Suprapubic skin (tissue), 4 donors: ENCODE measurements around the gene NARF. TPM values are rescaled to one million over a fixed set of nuclear protein-coding genes. Genes with fewer than 3 reads are reported as not detected.
"Not testable (repeated sequence)": the region's sequence is repeated elsewhere in the genome, so short reads cannot be mapped to it uniquely, and the experiment has no call there.

Source experiments
- DNase-seq, 2 donors: peaks; one replicate each; pipeline ENCODE4 v3.0.0-alpha.2; 2019; ENCODE audit warnings: low spot score in 2 of 2
- H3K27ac ChIP-seq: fragments of 200-600 bp; sonication (generic); one replicate; pipeline ENCODE4 v1.5.1; 2019
- H3K27me3 ChIP-seq: fragments of 200-600 bp; sonication (generic); one replicate; pipeline ENCODE4 v1.5.1; 2019
- H3K36me3 ChIP-seq: fragments of 200-600 bp; sonication (generic); one replicate; pipeline ENCODE4 v1.5.1; 2019
- H3K4me1 ChIP-seq: fragments of 200-600 bp; sonication (generic); one replicate; pipeline ENCODE4 v1.5.1; 2019
- H3K4me3 ChIP-seq: fragments of 200-600 bp; sonication (generic); one replicate; pipeline ENCODE4 v1.5.1; 2019; ENCODE audit warnings: mild to moderate bottlenecking
- H3K9me3 ChIP-seq: fragments of 200-600 bp; sonication (generic); one replicate; pipeline ENCODE4 v1.5.1; 2019
- CTCF ChIP-seq, 2 donors: fragments of 200-600 bp in 1 of 2; fragments of 450-650 bp in 1 of 2; sonication (generic) in 1 of 2; IDR thresholded peaks; one replicate each; pipeline ENCODE4 v1.5.1; 2016 to 2019; ENCODE audit warnings: antibody characterized with exemption in 2 of 2, mild to moderate bottlenecking in 1 of 2, moderate library complexity in 1 of 2
- EP300 ChIP-seq: sonication (generic); formaldehyde crosslinking; IDR thresholded peaks from one replicate; pipeline ENCODE4 v1.6.1; 2017; ENCODE audit warnings: antibody characterized with exemption
- POLR2A ChIP-seq, 2 donors: fragments of 450-650 bp; IDR thresholded peaks; one replicate each; pipeline ENCODE4 v1.6.1; 2017; ENCODE audit warnings: antibody characterized with exemption in 2 of 2, mild to moderate bottlenecking in 2 of 2, moderate library complexity in 2 of 2
- POLR2AphosphoS5 ChIP-seq, 3 donors: sonication (generic); formaldehyde crosslinking; IDR thresholded peaks; one replicate each; pipeline ENCODE4 v1.6.1; 2017; ENCODE audit warnings: antibody characterized with exemption in 3 of 3
- WGBS: methylation state at CpG from one replicate; pipeline ENCODE4 v1.1.5; 2018; 5-methylcytosine and 5-hydroxymethylcytosine counted together
- total RNA-seq, 4 donors: library from RNA; depleted of rRNA; stranded (reverse); fragments of >200 nt; gene quantifications; one replicate each; pipeline ENCODE4 v1.1.0, GENCODE V29; 2016

The NARF gene
- total RNA-seq = 100 to 1,000 TPM in 1 of 4 donors, 10 to 100 TPM in 3; 37.6 to 105 (median 44.7) TPM

DNA sequence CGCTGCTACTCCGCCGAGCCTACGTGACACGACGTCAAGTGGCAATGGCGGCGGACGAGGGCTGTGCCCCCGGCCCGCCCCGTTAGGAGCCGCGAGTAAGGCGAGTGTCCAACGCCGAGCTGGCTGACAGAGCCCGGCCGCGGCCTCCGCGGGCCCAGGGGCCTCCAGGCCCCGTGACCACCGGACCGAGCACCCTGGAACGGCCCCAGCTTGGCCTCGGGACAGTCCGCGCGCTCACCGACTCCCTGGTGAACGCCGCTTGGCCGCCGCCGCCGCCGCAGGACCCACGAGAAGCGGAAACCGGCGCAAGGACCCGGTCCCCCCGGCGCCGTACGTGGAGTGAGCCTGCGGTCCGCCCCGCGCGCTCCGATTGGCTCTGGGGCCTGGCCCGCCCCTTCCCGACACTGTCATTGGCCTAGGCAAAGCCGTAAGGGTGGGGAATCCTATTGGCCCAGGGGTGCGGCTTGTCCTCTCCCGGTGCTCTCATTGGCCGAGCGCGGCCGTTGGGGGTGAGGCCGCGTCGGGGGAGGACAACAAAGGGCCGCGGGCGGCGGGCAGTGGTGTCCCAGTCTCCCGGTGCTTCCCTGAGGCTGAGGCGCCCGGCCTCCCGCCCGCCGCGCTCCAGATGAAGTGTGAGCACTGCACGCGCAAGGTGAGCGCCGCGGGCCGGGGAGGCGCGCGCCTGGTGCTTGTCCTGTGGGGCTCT, at the start of gene NARF:
Gene NARF, plus strand, starts transcription at position 563 of the 706 bp plus-strand sequence. Its CDS starts 63 bp downstream, at position 626.
- Histone ChIP-seq H3K9me3 (no peaks in the 10 kb centered on the region), H3K4me3 (peak within 1 kb of the TSS; percentile 79), H3K27ac (peak within 1 kb of the TSS; percentile 100), H3K27me3 (no peaks in the 10 kb centered on the region), H3K36me3 (peaks cover 32% of the 10 kb centered on the region), H3K4me1 (peaks cover 27% of the 10 kb centered on the region)
- TF ChIP-seq POLR2AphosphoS5 (IDR thresholded peaks at IDR 0.05) (peak; percentile 48 to 97 (median 87)), POLR2A (IDR thresholded peaks at IDR 0.05) (peak; percentile 97), EP300 (no peak), CTCF (IDR thresholded peaks at IDR 0.05) (no peak)
- DNase-seq = peak; percentile 99
- 0% methylated on average over 9 of the region's 85 CpGs for WGBS

DNA sequence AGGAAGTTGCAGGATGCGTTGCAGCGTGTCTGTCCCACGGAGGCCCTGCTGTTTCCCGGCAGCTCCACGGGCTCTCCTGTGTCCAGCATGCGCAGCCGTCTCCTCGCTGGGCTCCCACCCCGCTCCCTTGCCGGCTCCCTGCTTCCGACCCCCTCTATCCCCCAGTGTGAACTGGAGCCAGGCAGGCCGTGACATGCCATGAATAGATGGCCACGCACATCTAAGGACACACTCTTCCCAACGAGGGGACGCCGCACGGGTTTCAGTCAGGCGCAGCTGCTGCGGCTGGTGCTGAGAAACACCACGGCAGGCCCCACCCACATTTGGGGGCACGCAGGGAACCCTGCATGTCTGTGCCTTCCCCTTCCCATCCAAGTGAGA, 49.6 kb upstream of the NARF start:
- no peaks in the 10 kb centered on the region for H3K4me1 ChIP-seq
- no peaks in the 10 kb centered on the region for H3K27me3 ChIP-seq
- 97% methylated on average over 18 of the region's 21 CpGs for WGBS
- peaks cover 29% of the 10 kb centered on the region for H3K36me3 ChIP-seq
- H3K27ac ChIP-seq = no peak overlapping the region
- H3K9me3 ChIP-seq = no peaks in the 10 kb centered on the region
- no peak overlapping the region for H3K4me3 ChIP-seq
- DNase-seq = no peak
- TF ChIP-seq EP300 (no peak), POLR2AphosphoS5 (IDR thresholded peaks at IDR 0.05) (no peak), POLR2A (IDR thresholded peaks at IDR 0.05) (no peak), CTCF (IDR thresholded peaks at IDR 0.05) (no peak)

- no peak overlapping the region for H3K4me3 ChIP-seq
- DNase-seq = no peak
- peaks cover 8% of the 10 kb centered on the region for H3K4me1 ChIP-seq
- no peaks in the 10 kb centered on the region for H3K9me3 ChIP-seq
- 91% methylated on average over 13 of the region's 14 CpGs for WGBS
- peaks cover 21% of the 10 kb centered on the region for H3K36me3 ChIP-seq
- no peak for TF ChIP-seq POLR2AphosphoS5 (IDR thresholded peaks at IDR 0.05)
- TF ChIP-seq CTCF (IDR thresholded peaks at IDR 0.05) = no peak
- TF ChIP-seq EP300 = no peak
- no peak for TF ChIP-seq POLR2A (IDR thresholded peaks at IDR 0.05)
- H3K27ac ChIP-seq = no peak overlapping the region
- H3K27me3 ChIP-seq = no peaks in the 10 kb centered on the region
These were observed 48.4 kb upstream of the NARF start for GRCh38 chr17:82410014-82410716.

DNA sequence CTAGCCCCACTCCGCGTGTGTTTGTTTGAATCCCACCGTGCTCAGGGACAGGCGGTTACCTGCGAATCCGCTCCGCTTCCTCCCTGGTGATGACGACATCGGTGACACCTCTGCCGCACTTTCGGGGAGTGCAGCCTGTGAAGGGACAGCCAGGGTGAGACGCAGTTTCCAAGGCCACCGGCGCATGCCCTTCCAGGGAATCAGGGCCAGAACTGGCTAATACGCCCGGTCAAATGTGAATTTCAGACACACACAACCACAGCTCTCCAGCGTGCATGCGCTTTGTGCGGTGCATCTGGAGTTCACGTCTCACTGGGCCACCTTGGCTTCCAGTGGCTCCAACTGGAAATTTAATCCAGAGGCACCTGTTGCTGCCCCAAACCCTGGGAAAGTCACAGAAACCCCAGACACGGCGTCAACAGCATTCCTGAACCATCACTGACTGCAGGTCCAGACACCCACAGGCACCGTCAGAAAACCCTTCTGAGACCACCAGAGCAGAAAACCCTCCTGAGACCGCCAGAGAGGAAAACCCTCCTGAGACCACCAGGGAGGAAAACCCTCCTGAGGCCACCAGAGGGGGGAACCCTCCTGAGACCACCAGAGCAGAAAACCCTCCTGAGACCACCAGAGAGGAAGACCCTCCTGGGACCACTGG, 47.0 kb upstream of the NARF start:
- Histone ChIP-seq H3K27ac (no peak overlapping the region), H3K27me3 (no peaks in the 10 kb centered on the region), H3K9me3 (no peaks in the 10 kb centered on the region), H3K4me3 (no peak overlapping the region), H3K4me1 (peaks cover 10% of the 10 kb centered on the region), H3K36me3 (peaks cover 10% of the 10 kb centered on the region)
- no peak for TF ChIP-seq POLR2A (IDR thresholded peaks at IDR 0.05)
- TF ChIP-seq POLR2AphosphoS5 (IDR thresholded peaks at IDR 0.05) = no peak
- no peak for TF ChIP-seq EP300
- no peak for TF ChIP-seq CTCF (IDR thresholded peaks at IDR 0.05)
- no peak for DNase-seq
- WGBS = 98% methylated on average over 20 of the region's 24 CpGs

GRCh38 chr17:82412081-82412480, 46.5 kb upstream of the NARF start:
- H3K9me3 ChIP-seq, H3K4me3 ChIP-seq, H3K27me3 ChIP-seq, DNase-seq, H3K27ac ChIP-seq: not testable (repeated sequence)
- 92% methylated on average over 15 of the region's 16 CpGs for WGBS
- peaks cover 10% of the 10 kb centered on the region for H3K4me1 ChIP-seq
- peaks cover 10% of the 10 kb centered on the region for H3K36me3 ChIP-seq
